T-cell (primary cell): ENCODE data around the gene EXOC3. TPM values are rescaled to one million over a fixed set of nuclear protein-coding genes. Genes with fewer than 3 reads are reported as not detected.

Experiments used
- ATAC-seq, 4 experiments: fragments of 200-7000 bp in 3 of 4; fragments of 150-1000 bp in 1 of 4; cut with Tn5 transposase; replicated peaks in 1 of 4; 1 replicate in 3 of 4; 2 replicates in 1 of 4; pipeline ENCODE4 v1.10.0; 2021; ENCODE audit warnings: moderate library complexity in 3 of 4, mild to moderate bottlenecking in 2 of 4, moderate number of reproducible peaks in 1 of 4
- CTCF ChIA-PET, 2 donors: fragments of 300-600 bp; sonication (Branson Sonifier 250); formaldehyde crosslinking; loops; one replicate each; lab custom pipeline; 2022; ENCODE audit warnings: antibody characterized with exemption in 2 of 2; lab: Charles Lee
- POLR2A ChIA-PET, 2 donors: fragments of 300-600 bp; sonication (Branson Sonifier 250); formaldehyde crosslinking; loops; one replicate each; lab custom pipeline; 2022; ENCODE audit warnings: antibody characterized with exemption in 2 of 2; lab: Charles Lee
- DNase-seq, 35 experiments: peaks; one replicate each; pipeline versions ENCODE4 v3.0.0 to v3.0.0-alpha.2; 2013 to 2023
- H3K27ac ChIP-seq: one replicate; pipeline ENCODE4 v1.5.1; 2013; ENCODE audit warnings: low read length
- H3K27me3 ChIP-seq, 2 experiments: replicated peaks in 1 of 2; 1 replicate in 1 of 2; 2 replicates in 1 of 2; pipeline versions ENCODE4 v1.6.1 to v1.7.0; 2013; ENCODE audit warnings: low read length in 1 of 2, mixed read lengths in 1 of 2; ENCODE audit not compliant: control insufficient read depth in 2 of 2, insufficient read depth in 2 of 2; ENCODE audit errors: extremely low read depth in 1 of 2
- H3K36me3 ChIP-seq, 2 donors: 1 replicate in 1 of 2; 2 replicates in 1 of 2; pipeline versions ENCODE4 v1.6.1 to v1.7.0; 2013; ENCODE audit warnings: low read length in 1 of 2; ENCODE audit not compliant: control insufficient read depth in 2 of 2, insufficient read depth in 1 of 2; ENCODE audit errors: extremely low read depth in 1 of 2
- H3K4me1 ChIP-seq, 2 experiments: 1 replicate in 1 of 2; 2 replicates in 1 of 2; pipeline versions ENCODE4 v1.6.1 to v1.7.0; 2013; ENCODE audit warnings: low read length in 2 of 2, mixed read lengths in 1 of 2; ENCODE audit not compliant: insufficient read depth in 2 of 2, control insufficient read depth in 1 of 2; ENCODE audit errors: extremely low read depth in 1 of 2
- H3K4me3 ChIP-seq, 2 donors: 1 replicate in 1 of 2; 2 replicates in 1 of 2; pipeline versions ENCODE4 v1.5.1 to v1.7.0; 2013; ENCODE audit warnings: mild to moderate bottlenecking in 2 of 2, low read length in 1 of 2, moderate library complexity in 1 of 2; ENCODE audit not compliant: control insufficient read depth in 1 of 2; ENCODE audit errors: extremely low read depth in 1 of 2
- H3K9me3 ChIP-seq: 2 replicates; pipeline ENCODE4 v1.7.0; 2013
- H3K27ac Mint-ChIP-seq, 2 donors: one replicate each; pipeline ENCODE4 v1.8.0; 2020 to 2021; ENCODE audit warnings: mild to moderate bottlenecking in 2 of 2, mixed read lengths in 2 of 2
- H3K27me3 Mint-ChIP-seq, 2 donors: one replicate each; pipeline ENCODE4 v1.8.0; 2021 to 2022; ENCODE audit warnings: mixed read lengths in 2 of 2
- H3K36me3 Mint-ChIP-seq: one replicate; pipeline ENCODE4 v1.8.0; 2021; ENCODE audit warnings: mixed read lengths
- H3K4me1 Mint-ChIP-seq, 3 donors: one replicate each; pipeline ENCODE4 v1.8.0; 2020 to 2022; ENCODE audit warnings: mixed read lengths in 3 of 3, mild to moderate bottlenecking in 1 of 3
- H3K4me3 Mint-ChIP-seq, 3 donors: one replicate each; pipeline ENCODE4 v1.8.0; 2020 to 2022; ENCODE audit warnings: mild to moderate bottlenecking in 3 of 3, mixed read lengths in 3 of 3, moderate library complexity in 3 of 3
- H3K9me3 Mint-ChIP-seq, 3 donors: one replicate each; pipeline ENCODE4 v1.8.0; 2020 to 2022; ENCODE audit warnings: mixed read lengths in 3 of 3
- WGBS: methylation state at CpG from one replicate; pipeline ENCODE4 v1.1.5; 2013; ENCODE audit warnings: missing lambda C conversion rate; ENCODE audit not compliant: insufficient coverage; 5-methylcytosine and 5-hydroxymethylcytosine counted together
- total RNA-seq, 35 experiments: library from RNA in 6 of 35; stranded (reverse) in 6 of 35; fragments of 120-200 nt in 1 of 35; gene quantifications; one replicate each; pipeline versions ENCODE4 v1.2.1 to v1.2.4 and lab custom pipeline; 2013 to 2026

EXOC3 gene
- total RNA-seq, 5 donors from 2014 or later (not counting 1 experiment from before 2014, with no cell fraction given) = 81.6 to 99.8 (median 84.2) TPM

DNA sequence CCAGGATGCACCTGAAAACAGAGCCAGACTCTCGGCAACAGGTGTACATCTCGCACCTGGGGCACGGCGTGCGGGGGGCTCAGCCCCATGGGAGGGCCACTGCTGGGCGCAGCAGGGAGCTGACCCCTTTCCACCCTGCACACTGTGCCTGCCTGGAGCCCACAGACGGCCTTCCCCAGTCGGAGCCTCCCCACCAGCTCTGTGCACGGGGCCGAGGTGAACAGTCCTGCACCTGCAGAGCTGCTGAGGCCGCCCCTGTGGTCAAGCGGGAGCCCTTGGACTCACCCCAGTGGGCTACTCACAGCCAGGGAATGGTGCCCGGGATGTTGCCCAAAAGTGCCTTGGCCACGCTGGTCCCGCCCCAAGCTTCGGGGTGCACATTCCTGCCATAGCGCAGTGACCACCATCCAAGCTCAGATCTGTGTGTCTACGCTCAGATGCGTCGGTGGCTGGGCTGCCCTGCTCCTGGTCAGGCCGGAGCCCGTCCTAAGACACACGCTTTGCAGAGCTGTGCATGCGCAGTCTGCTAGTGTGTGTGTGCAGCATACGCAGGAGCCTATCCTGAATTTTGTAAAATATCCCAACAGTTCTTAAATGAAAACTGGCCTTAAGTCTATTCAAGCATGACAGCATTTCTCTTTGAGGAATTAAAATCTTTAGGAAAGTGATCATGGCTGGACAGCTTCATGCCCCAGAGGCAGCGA is 8.4 kb upstream of the EXOC3 start:
- Histone ChIP-seq H3K36me3 (no peaks in the 10 kb centered on the region), H3K4me3 (no peak overlapping the region), H3K27ac (no peak overlapping the region), H3K4me1 (no peaks in the 10 kb centered on the region), H3K27me3 (peaks cover 0 to 61% of the 10 kb centered on the region in 2 experiments), H3K9me3 (no peaks in the 10 kb centered on the region)
- Mint-ChIP-seq H3K9me3 (no peaks in the 10 kb centered on the region), H3K4me1 (no peaks in the 10 kb centered on the region), H3K36me3 (no peaks in the 10 kb centered on the region), H3K4me3 (no peak overlapping the region), H3K27me3 (peaks cover 8 to 14% of the 10 kb centered on the region in 2 donors), H3K27ac (no peak overlapping the region)
- ChIA-PET CTCF (no interaction called here), POLR2A (no interaction called here)
- ATAC-seq (no peak), DNase-seq (peak in 1 of 35 experiments; percentile 22)
- 84% methylated on average over 21 of the region's 26 CpGs for WGBS

DNA sequence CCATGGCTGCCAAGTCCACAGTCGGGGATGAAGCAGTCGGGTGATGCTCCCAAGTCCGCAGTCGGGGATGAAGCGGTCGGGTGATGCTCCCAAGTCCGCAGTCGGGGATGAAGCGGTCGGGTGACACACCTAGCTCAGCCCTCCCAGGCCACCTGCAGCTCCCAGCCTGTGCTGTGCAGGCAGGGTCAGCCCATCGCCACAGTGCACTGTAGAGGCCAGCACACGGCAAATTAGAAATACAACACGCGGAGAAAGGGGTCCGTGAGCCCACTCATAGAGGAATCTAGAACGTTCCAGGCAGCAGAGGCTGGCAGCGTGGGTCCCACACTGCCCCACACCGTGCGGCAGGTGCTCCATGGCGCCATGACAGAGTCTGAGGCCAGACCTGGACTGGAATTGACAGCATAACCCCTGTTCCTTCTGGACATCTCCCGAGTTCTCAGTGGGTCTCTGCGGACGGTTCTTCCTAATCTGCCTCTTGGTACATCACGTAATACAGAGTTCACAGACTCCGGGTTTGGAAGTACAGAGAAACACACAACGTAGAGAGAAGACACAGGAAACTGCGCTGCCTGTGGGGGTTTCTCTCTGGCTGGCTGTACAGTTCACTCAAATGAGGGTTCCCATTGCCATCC is 7.7 kb upstream of the EXOC3 start:
- Mint-ChIP-seq H3K27ac (no peak overlapping the region), H3K27me3 (peaks cover 3 to 14% of the 10 kb centered on the region in 2 donors), H3K4me1 (no peaks in the 10 kb centered on the region), H3K4me3 (no peak overlapping the region), H3K36me3 (no peaks in the 10 kb centered on the region), H3K9me3 (no peaks in the 10 kb centered on the region)
- no peak overlapping the region for H3K4me3 ChIP-seq
- H3K27ac ChIP-seq = no peak overlapping the region
- H3K4me1 ChIP-seq = no peaks in the 10 kb centered on the region
- POLR2A ChIA-PET = no interaction called here
- no peaks in the 10 kb centered on the region for H3K9me3 ChIP-seq
- no peaks in the 10 kb centered on the region for H3K36me3 ChIP-seq
- ATAC-seq (no peak), DNase-seq (peak in 1 of 35 experiments; percentile 9)
- 89% methylated on average over 25 of the region's 27 CpGs for WGBS
- CTCF ChIA-PET = no interaction called here
- H3K27me3 ChIP-seq = peaks cover 0 to 61% of the 10 kb centered on the region in 2 experiments

DNA sequence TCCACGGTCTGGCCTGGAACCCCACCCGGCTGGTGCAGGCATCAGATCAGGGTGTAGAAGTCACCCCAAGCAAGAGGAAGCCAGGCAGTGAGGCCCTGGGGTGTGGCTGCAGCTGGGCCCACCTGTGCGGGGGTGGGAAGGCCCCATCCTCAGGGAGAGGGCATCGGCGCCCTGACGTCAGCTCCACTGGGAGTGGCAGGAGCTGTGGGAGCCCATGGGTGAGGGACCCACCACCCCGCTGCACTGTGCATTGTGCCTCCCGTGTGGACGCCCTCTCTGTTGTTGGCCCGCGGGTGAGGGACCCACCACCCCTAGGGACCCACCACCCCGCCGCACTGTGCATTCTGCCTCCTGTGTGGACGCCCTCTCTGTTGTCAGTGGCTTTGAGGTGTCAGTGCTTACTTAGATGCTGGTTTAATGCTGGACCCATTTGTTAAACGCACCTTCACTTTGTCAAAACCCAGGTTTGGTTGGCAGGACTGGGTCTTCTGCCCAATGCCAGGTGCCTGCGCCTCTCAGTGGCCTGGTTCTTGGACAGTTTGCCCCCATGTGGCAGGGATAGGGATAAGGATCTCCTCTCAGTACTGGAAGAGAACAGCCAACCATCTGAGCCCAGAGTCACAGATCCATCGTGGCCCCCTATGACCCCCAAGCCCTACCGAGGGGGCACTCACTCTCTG is 6.9 kb upstream of the EXOC3 start:
- 83% methylated on average over 11 of the region's 18 CpGs for WGBS
- no peak for DNase-seq
- no peak overlapping the region for H3K27ac ChIP-seq
- H3K36me3 ChIP-seq = no peaks in the 10 kb centered on the region
- H3K4me1 ChIP-seq = no peaks in the 10 kb centered on the region
- H3K9me3 ChIP-seq = no peaks in the 10 kb centered on the region
- no peaks in the 10 kb centered on the region for H3K36me3 Mint-ChIP-seq
- peaks cover 3 to 14% of the 10 kb centered on the region in 2 donors for H3K27me3 Mint-ChIP-seq
- peaks cover 0 to 57% of the 10 kb centered on the region in 2 experiments for H3K27me3 ChIP-seq
- no peaks in the 10 kb centered on the region for H3K4me1 Mint-ChIP-seq
- no peak overlapping the region for H3K4me3 Mint-ChIP-seq
- ChIA-PET CTCF (no interaction called here), POLR2A (no interaction called here)
- H3K4me3 ChIP-seq = no peak overlapping the region
- peak in 1 of 4 experiments; percentile 23 for ATAC-seq
- H3K27ac Mint-ChIP-seq = no peak overlapping the region
- H3K9me3 Mint-ChIP-seq = no peaks in the 10 kb centered on the region

DNA sequence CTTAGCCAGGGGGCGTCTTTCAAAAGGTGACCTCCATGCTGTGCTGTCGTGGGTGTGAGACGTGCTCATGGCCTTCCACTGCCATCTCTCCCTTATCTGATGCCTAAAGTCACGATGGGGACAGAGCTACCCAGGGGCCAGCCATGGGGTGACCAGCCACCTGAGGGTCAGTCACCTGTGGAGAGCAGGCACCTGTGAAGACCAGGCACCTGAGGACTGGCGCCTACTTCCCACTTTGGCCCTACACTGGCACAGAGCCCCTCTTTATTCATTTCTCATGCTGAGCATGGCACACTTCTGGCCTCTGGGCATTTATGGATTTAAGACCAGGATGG is 6.4 kb upstream of the EXOC3 start:
- H3K9me3 ChIP-seq = no peaks in the 10 kb centered on the region
- H3K4me3 ChIP-seq = no peak overlapping the region
- no peak for DNase-seq
- 90% methylated on average over 4 of the region's 5 CpGs for WGBS
- no peak overlapping the region for H3K27ac Mint-ChIP-seq
- no peaks in the 10 kb centered on the region for H3K4me1 ChIP-seq
- H3K36me3 ChIP-seq = no peaks in the 10 kb centered on the region
- H3K27ac ChIP-seq = no peak overlapping the region
- POLR2A ChIA-PET = no interaction called here
- peaks cover 0 to 52% of the 10 kb centered on the region in 2 experiments for H3K27me3 ChIP-seq
- no peak for ATAC-seq
- CTCF ChIA-PET = no interaction called here
- peaks cover 3 to 13% of the 10 kb centered on the region in 2 donors for H3K27me3 Mint-ChIP-seq
- H3K4me1 Mint-ChIP-seq = peaks cover 0 to under 1% (median under 1%) of the 10 kb centered on the region in 3 donors
- no peak overlapping the region for H3K4me3 Mint-ChIP-seq
- H3K36me3 Mint-ChIP-seq = no peaks in the 10 kb centered on the region
- H3K9me3 Mint-ChIP-seq = no peaks in the 10 kb centered on the region

DNA sequence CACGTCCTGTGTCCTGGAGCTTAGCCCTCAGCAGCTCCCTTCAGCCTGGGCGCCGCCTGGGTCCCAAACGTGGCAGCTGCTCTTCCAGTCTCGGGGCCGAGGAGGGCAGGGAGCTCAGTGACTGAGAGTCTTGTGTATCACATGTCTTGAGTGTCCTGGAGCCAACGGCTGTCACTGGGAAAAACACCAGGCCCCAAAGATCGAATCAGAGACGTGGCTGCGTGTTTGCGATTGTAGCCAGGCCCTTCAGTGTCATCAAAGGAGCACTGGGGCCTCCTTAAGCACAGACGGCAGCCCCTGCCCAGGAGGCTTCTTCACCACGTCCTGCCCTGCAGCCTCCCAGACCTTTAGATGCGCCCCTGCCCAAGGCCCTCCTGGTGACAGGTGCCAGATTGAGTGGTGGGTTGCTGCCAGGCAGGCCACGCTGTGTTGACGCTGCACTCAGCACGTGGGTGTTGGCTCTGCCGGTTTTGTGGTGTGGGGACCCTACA is 5.7 kb upstream of the EXOC3 start:
- H3K4me1 ChIP-seq = peaks cover 0 to 5% of the 10 kb centered on the region in 2 experiments
- DNase-seq = no peak
- H3K36me3 ChIP-seq = no peaks in the 10 kb centered on the region
- H3K27ac ChIP-seq = no peak overlapping the region
- ChIA-PET POLR2A (no interaction called here), CTCF (no interaction called here)
- H3K4me3 Mint-ChIP-seq = no peak overlapping the region
- H3K4me1 Mint-ChIP-seq = peaks cover 3 to 8% (median 7%) of the 10 kb centered on the region in 3 donors
- no peaks in the 10 kb centered on the region for H3K36me3 Mint-ChIP-seq
- no peaks in the 10 kb centered on the region for H3K9me3 ChIP-seq
- no peak for ATAC-seq
- H3K9me3 Mint-ChIP-seq = no peaks in the 10 kb centered on the region
- H3K27ac Mint-ChIP-seq = no peak overlapping the region
- H3K4me3 ChIP-seq = no peak overlapping the region
- peaks cover 0 to 50% of the 10 kb centered on the region in 2 experiments for H3K27me3 ChIP-seq
- 80% methylated on average over 17 of the region's 18 CpGs for WGBS
- H3K27me3 Mint-ChIP-seq = peaks cover 3 to 8% of the 10 kb centered on the region in 2 donors

DNA sequence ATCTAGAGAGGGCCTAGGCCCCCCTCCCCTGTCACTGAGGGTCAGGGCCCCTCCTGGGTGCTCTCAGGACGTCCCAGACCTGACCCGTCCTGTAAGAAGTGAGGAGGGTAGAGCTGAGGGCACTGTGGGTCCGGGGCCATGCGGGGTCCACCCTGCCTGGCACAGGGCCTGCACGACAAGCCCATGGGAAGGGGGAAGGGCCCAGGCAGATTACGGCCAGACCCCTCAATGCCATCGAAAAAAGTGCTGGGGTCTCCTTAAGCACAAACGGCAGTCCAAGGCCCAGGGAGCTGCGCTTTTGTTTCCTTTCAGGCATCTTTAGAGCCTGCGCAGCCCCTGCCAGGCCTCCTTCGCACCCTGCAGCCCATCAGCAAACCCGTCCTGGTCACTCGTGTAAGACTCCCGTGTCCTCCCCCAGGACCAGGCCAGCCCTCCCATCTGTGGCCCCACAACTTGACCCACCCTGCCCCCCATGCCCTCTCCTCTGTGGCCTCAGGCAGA is 4.4 kb upstream of the EXOC3 start:
- WGBS = 84% methylated on average over 14 of the region's 14 CpGs
- DNase-seq = no peak
- ChIA-PET CTCF (interaction anchor here in 1 of 2 donors (1.3 kb wide), 1 partner anchor 8 kb away, joined by 3 read pairs; no protein-coding TSS in a partner anchor), POLR2A (no interaction called here)
- ATAC-seq = no peak
- H3K9me3 ChIP-seq = no peaks in the 10 kb centered on the region
- Mint-ChIP-seq H3K27ac (no peak overlapping the region), H3K9me3 (no peaks in the 10 kb centered on the region), H3K4me1 (peaks cover 7 to 13% (median 12%) of the 10 kb centered on the region in 3 donors), H3K36me3 (no peaks in the 10 kb centered on the region), H3K4me3 (no peak overlapping the region), H3K27me3 (peaks cover 3 to 5% of the 10 kb centered on the region in 2 donors)
- H3K4me3 ChIP-seq = no peak overlapping the region
- H3K36me3 ChIP-seq = no peaks in the 10 kb centered on the region
- peaks cover 0 to 12% of the 10 kb centered on the region in 2 experiments for H3K4me1 ChIP-seq
- H3K27ac ChIP-seq = no peak overlapping the region
- H3K27me3 ChIP-seq = peaks cover 0 to 39% of the 10 kb centered on the region in 2 experiments
